Kidney (tissue), 14 donors: ENCODE results near the gene ZNF621. TPM values are rescaled to one million over a fixed set of nuclear protein-coding genes. Genes with fewer than 3 reads are reported as not detected.

Source experiments
- DNase-seq, 5 donors: peaks; one replicate each; pipeline ENCODE4 v3.0.0-alpha.2; 2013 to 2020
- FAIRE-seq: peaks from 2 replicates; lab custom pipeline; 2012; peaks lifted over from hg19 to GRCh38; lab: Jason Lieb, UNC
- H3K27ac ChIP-seq, 2 donors: one replicate each; pipeline ENCODE4 v1.7.0; 2013; ENCODE audit warnings: low read depth in 2 of 2, low read length in 2 of 2, inconsistent platforms in 1 of 2
- H3K27me3 ChIP-seq: one replicate; pipeline ENCODE4 v1.7.1; 2013; ENCODE audit warnings: low read length, inconsistent platforms; ENCODE audit not compliant: control insufficient read depth, insufficient read depth
- H3K36me3 ChIP-seq, 3 donors: one replicate each; pipeline versions ENCODE4 v1.7.0 to v1.7.1; 2013; ENCODE audit warnings: low read length in 3 of 3, control low read depth in 1 of 3, inconsistent platforms in 1 of 3; ENCODE audit not compliant: insufficient read depth in 3 of 3, control insufficient read depth in 2 of 3
- H3K4me1 ChIP-seq, 3 donors: one replicate each; pipeline versions ENCODE4 v1.7.0 to v1.7.1; 2013; ENCODE audit warnings: low read length in 3 of 3, inconsistent platforms in 1 of 3, low read depth in 1 of 3; ENCODE audit not compliant: control insufficient read depth in 2 of 3, insufficient read depth in 2 of 3
- H3K4me3 ChIP-seq, 3 donors: one replicate each; pipeline versions ENCODE4 v1.7.0 to v1.8.1; 2013; ENCODE audit warnings: low read length in 3 of 3, control low read depth in 1 of 3, inconsistent platforms in 1 of 3
- H3K9ac ChIP-seq, 3 donors: one replicate each; pipeline versions ENCODE4 v1.7.0 to v1.7.1; 2013; ENCODE audit warnings: low read length in 3 of 3, control low read depth in 1 of 3, inconsistent platforms in 1 of 3
- H3K9me3 ChIP-seq, 3 donors: one replicate each; pipeline versions ENCODE4 v1.7.0 to v1.7.1; 2013; ENCODE audit warnings: low read length in 3 of 3, control low read depth in 1 of 3, inconsistent platforms in 1 of 3; ENCODE audit not compliant: control insufficient read depth in 2 of 3, insufficient read depth in 1 of 3
- CTCF ChIP-seq: IDR thresholded peaks from 3 replicates; pipeline ENCODE4 v1.5.1; 2012; ENCODE audit warnings: mild to moderate bottlenecking, moderate library complexity, borderline replicate concordance; ENCODE audit not compliant: insufficient read depth; ENCODE audit errors: extremely low read depth
- intact Hi-C: fragments of 100-400 bp; cut with DNase I; formaldehyde crosslinking; loops from one replicate; pipeline ENCODE4 v1.11.1; 2022
- polyA plus RNA-seq: library from polyadenylated mRNA; stranded (reverse); fragments of 350-450 nt; fragmentation: Illumina TruSeq; extraction: RNeasy Lipid Tissue Mini Kit (QIAGEN cat#74804); gene quantifications from one replicate; pipeline ENCODE4 v1.2.3, GENCODE V29; 2014; ENCODE audit warnings: low read depth, low replicate concordance; ENCODE audit not compliant: insufficient read depth
- total RNA-seq: library from RNA; stranded (reverse); fragmentation: NEBNext Ultra II Directional; extraction: Animal tissue kit (Norgen Biotek cat#: 25700); gene quantifications from one replicate; pipeline ENCODE4 v1.2.1, GENCODE V29; 2021
- donor health status: control.
- donor health status: control.
- donor health status: control.
- donor health status: control.
- donor health status: control.
- donor health status: DM: yes; HTN: yes; CAD: no.
- donor health status: Normal renal cell carcinoma (clear cell type).

ZNF621 gene
- total and polyA plus RNA-seq, 2 donors from 2014 or later: 6.9 to 25.4 TPM

- Histone ChIP-seq H3K4me3 (no peak overlapping the region), H3K9me3 (peaks cover 0 to 5% (median 0%) of the 10 kb centered on the region in 3 donors), H3K9ac (no peak overlapping the region), H3K4me1 (no peaks in the 10 kb centered on the region), H3K27ac (no peak overlapping the region), H3K36me3 (no peaks in the 10 kb centered on the region), H3K27me3 (no peaks in the 10 kb centered on the region)
- no peak for TF ChIP-seq CTCF
- FAIRE-seq: no peak
- DNase-seq: peak in 1 of 5 donors; percentile 26
- intact Hi-C loops: no loop called here
Measured at GRCh38 chr3:40572588-40572987, 47.8 kb downstream of the ZNF621 start.

- DNase-seq (no peak), FAIRE-seq (no peak)
- no peaks in the 10 kb centered on the region for H3K4me1 ChIP-seq
- H3K9ac ChIP-seq: no peak overlapping the region
- no peak overlapping the region for H3K4me3 ChIP-seq
- intact Hi-C loops: no loop called here
- H3K36me3 ChIP-seq: no peaks in the 10 kb centered on the region
- no peak for TF ChIP-seq CTCF
- H3K27ac ChIP-seq: no peak overlapping the region
- no peaks in the 10 kb centered on the region for H3K27me3 ChIP-seq
- H3K9me3 ChIP-seq: no peaks in the 10 kb centered on the region
Measured at GRCh38 chr3:40574050-40574449, 49.3 kb downstream of the ZNF621 start.

- Histone ChIP-seq H3K9ac (no peak overlapping the region), H3K27ac (no peak overlapping the region), H3K36me3 (no peaks in the 10 kb centered on the region), H3K4me3 (no peak overlapping the region), H3K4me1 (no peaks in the 10 kb centered on the region), H3K9me3 (no peaks in the 10 kb centered on the region), H3K27me3 (no peaks in the 10 kb centered on the region)
- intact Hi-C loops: no loop called here
- DNase-seq: no peak
- no peak for TF ChIP-seq CTCF
- FAIRE-seq: no peak
Measured at GRCh38 chr3:40574661-40575060, 49.9 kb downstream of the ZNF621 start.

GRCh38 chr3:40576396-40576795 lies 51.6 kb downstream of the ZNF621 start:
- Histone ChIP-seq H3K27ac (no peak overlapping the region), H3K4me1 (no peaks in the 10 kb centered on the region), H3K9me3 (no peaks in the 10 kb centered on the region), H3K27me3 (no peaks in the 10 kb centered on the region), H3K36me3 (no peaks in the 10 kb centered on the region), H3K4me3 (no peak overlapping the region), H3K9ac (no peak overlapping the region)
- TF ChIP-seq CTCF: no peak
- FAIRE-seq (no peak), DNase-seq (no peak)
- intact Hi-C loops: no loop called here
